HG02981 (cell line): ENCODE data around the gene RYK.

Source experiments
- ATAC-seq: cut with Tn5 transposase; IDR thresholded peaks from one replicate; pipeline ENCODE4 v1.9.1; 2021; ENCODE audit warnings: mild to moderate bottlenecking, moderate library complexity; ENCODE audit not compliant: unreplicated experiment

Gene RYK

DNA sequence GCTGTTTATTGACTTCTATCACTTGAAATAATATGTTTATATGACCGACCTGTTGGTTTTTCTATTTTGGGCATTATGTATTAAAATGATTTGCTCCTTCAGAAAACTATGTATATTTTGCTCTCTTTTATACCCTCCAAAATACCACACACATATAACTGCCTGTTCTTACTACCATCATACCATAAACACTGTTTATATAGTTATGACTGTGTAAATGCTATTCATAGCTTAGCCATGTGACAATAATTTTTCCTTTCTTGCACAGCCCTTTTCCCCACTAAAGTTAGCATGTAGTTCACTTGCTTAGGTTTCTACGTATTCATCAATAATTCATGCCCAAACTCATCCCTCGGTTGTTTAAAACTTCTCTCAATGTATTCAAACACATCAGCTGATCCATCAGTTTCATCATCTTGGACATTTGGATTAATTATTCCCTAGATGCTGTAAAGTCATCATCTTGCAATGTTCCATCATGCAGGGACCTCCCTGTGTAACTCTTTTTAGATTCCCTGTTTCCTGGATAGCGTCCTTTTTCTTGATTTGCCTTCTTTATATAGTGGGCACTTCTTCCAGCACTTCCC, 8.2 kb upstream of the RYK start:
- no peak for ATAC-seq

DNA sequence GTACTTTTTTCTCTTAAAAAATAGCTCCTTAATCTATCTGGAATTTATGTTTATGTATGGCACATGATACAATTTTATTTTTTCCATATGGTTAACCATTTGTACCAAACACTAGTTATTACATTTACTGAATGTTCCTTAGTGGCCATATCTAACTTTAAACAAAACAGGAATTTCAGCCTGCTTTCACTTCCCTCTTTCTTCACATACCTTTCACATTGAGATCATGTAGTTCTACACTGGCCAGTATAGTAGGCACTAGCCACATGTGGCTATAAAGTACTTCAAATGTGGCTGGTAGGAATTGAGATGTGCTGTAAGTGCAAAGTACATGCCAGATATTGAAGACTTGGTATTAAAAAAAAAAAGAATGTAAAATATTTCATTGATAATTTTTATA, 4.7 kb upstream of the RYK start:
- no peak for ATAC-seq

DNA sequence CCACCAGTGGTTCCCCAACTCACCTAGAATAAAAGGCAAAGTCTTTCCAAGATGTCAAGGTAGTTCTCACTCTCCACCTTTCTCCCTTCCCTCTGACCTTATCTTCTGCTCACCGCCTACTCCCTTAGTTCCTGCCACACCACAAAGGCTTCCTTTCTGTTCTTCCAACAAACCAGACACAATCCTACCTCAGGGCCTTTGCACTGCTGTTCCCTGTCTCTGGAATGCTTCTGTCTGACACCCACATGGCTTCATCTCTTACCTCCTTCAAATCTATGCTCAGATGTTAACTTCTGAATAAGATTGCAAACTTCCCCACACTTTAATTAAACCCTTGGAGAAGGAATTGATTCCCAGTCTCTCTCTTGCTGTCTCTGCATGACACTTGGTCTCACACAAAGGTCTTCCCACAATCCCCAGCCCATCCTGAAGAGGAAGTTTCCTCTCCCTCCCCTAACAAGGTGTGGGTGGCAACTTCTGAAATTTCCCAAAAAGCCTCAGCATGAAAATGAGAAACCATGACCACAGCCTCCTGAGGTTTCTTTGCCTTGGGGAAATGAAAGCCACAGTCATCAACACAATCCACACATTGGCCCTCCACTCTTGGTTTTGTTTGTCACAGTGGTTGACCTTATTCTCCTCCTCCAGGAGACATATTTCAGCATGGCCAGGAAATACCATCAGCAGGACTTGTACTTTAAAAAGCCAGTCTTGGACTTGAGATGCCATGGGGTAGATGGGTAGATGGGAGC, 3.0 kb upstream of the RYK start:
- ATAC-seq = no peak

DNA sequence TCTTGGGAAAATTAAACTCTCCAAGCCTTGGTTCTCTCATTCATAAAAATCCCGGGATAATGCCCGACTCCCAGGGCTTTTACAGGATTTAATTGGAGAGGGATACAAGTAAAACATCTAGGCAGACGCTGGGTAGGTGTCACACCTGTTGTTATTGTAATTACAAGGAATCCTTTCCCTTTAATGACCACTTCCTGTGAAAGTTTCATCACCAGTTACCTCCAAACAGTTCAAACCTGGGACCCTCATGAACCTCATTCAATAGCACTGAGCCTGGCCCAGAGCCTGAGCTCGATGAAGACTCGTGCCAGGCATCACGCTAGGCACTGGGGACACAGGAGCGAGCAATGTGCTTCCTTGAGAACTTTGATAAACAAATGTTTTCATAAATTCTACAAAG, 2.1 kb upstream of the RYK start:
- ATAC-seq = no peak

DNA sequence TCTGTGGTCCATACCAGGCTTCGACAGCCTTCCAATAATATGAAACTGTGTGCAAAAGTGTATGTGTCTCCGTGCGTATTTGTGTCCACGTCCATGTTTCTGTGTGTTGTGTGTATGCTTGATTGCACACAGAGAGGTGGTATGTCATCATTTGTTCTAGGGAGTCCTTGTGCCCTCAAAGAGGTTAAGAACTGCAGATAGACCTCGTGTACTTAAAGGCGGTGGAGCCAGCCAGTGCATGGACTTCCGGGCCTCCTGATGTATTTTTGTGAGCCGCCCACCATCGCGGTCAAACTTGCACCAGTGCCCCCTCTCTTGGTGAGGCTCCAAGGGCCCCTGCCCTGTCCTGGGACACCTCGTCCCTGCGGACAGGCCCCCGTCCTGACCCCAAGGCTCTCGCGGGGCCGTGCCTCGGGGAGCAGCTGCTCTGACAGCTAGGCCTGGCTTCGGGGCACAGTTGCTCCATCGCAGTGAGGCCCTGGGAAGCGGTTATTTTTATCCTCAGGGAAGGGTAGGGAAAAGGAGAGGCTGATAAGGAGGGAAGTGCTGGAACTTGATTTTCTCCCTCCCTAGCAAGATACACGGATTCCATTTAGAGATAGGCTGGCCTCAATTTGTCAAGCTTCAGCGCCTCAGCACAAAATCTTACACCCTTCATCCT, 1.2 kb upstream of the RYK start:
- ATAC-seq = no peak

DNA sequence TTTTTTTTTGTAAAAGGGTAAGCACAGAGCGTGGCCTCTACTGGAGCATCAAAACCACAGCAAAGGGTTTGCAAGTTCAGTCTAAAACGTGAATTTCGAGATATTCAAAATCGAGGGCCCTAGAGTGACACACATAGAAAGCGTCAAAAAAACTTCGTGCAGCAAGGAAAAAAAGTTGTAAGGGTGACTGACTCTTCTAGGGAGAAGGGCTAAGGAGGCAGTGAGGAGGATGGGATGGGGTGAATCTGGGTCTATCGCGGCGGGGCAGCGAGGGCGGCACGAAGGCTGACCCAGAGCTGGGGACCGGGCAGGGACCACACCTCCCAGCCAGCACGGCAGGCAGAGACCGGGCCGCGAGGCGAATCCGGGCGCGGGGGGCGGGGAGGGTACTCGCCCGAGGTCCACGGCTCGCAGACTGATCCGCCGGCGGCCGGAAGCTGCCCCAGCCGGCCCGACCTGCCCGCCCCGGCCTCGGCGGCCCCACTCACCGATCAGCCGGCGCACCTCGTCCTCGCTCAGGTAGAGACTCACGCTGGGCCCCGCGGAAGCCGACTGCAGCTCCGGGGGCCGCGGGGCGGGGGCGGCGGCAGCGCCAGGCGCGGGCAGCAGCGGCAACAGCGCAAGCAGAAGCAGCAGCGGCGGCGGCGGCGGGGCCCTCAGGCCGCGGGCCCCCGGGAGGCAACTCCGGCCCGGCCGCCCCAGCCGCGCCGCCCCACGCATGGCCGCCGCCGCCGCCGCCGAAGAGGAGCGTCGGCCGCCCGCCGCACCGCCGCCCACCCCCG, 533 bp downstream of the RYK start:
- ATAC-seq = peak; percentile 40

DNA sequence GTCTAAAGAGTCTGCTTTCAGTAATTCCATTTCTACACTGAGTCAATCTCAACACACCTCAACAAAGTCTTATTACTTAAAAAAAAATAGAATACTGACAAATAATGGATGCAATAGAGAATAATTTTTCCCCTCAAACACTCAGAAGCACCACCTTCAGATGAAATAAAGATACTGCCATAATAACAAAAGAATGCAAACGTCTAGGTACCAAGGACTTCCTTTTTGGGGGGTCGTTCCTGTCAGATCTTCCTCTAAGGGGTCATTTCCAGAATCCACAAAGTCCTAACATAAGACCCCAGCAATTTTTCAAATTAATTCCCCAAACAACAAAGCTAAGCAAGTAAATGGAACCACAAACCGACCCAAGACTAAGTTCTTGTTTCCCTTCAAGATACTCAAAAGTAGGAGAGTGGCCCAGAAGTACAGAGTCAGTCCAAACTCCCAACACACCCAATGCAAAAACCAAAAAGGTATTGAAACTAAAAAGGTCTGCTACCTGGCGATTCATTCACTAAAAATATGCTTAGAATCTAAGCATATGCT, 1.3 kb downstream of the RYK start:
- ATAC-seq = no peak

DNA sequence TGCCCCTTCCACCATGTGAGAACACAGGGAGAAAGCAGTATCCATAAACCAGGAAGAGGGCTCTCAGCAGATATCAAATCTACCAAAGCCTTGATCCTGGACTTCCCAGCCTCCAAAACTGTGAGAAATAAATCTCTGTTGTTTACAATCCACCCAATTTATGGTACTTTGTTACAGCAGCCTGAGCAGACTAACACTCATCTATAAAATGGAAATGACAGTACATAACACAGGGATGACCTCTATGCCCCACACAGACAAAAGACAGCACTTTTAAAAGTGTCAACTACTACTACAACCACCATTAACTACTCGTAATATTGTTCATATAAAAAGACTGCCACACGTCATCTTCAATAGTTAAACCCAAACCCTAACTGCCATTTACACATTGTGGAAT, 5.7 kb downstream of the RYK start:
- ATAC-seq = no peak

DNA sequence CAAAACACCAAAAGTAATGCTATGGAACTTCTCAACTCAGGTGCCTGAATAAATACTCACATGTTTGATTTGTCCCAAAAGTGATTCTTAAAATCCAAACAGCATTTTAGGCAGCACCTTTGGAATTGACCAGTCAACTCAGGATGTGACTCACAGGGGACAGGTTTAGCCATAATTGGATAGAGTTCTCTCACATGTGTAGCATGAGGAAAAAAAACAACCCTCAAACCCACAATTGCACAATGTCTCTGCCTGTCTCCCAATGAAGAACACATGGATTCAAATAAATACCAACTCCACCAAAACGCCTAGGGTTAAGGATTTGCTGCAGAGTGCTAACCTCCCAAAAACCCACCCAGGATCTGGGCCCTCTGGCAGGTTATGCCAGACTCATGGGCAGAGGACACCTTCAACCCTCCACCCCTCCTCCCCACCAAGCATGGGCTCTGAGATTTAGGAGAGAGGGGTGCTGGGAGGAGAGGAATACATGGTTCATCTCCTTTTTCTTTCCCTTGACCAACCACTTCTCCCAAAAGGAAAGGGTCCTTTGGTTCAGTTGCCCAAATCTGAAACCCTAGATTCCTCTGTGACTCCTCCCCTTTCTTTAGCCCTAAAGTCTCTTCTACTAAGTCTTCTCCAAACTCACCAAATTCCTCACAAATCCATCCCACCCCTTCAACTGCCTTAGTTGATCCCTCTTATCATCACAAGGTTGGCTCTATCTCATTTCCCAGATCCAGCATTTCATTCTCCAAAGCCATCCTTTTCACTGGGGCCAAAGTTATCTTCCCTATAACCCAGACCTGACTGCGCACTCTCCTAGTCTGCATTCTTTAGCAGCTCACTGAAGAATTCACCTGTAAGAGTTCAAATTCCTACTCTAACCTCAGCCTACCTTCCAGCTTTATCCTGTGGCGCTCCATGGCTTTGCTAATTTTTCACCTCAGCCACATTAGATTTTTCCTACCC, 7.7 kb downstream of the RYK start:
- no peak for ATAC-seq

DNA sequence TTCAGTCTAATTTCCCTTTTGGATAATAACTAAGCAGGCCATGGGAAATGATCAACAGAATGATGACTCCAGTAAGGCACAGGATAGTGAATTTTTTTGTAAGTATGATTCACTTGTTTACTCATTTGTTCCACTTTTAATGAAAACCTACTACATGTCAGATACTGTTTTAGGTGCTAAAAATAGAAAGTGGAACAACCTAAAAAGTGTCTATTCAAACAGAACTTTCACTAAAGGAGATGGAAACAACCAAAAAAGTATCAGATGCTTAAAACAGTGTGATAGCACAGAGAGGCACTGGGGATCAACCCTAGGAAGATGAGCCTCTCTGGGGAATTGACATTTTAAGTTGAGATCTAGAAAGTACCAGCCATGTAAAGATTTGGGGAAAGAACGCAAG, 11.1 kb downstream of the RYK start:
- peak; percentile 50 for ATAC-seq

DNA sequence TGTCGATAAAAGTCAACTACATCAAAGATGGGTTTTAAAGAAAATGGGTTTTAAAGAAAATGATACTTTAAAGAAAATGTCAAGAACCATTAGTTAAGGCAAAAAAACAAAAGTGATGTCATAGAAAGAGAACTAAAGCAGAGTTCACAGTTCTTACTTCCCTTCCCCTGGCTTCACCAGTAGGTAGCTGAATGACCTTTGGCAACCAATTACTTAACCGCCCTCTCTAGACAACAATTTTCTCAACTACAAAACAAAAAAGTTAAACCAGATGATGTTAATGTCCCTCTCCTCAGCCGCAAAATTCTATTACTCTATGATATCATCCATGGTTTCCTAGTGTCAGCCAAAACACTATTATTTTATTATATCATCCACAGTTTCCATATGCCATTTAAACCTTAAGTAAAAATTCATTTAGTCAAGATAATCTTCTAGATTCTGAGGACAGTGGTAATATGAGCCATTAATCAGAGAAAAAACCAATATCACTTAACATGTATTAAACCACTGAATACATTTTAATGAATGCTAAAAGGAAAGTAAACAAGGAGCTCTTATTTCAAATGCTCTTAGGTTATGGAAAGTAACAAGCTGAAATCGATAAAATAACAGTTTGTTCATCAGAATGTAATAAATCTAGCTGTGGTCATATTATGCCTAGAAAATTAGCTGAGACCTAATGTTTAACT, 13.1 kb downstream of the RYK start:
- ATAC-seq = no peak

DNA sequence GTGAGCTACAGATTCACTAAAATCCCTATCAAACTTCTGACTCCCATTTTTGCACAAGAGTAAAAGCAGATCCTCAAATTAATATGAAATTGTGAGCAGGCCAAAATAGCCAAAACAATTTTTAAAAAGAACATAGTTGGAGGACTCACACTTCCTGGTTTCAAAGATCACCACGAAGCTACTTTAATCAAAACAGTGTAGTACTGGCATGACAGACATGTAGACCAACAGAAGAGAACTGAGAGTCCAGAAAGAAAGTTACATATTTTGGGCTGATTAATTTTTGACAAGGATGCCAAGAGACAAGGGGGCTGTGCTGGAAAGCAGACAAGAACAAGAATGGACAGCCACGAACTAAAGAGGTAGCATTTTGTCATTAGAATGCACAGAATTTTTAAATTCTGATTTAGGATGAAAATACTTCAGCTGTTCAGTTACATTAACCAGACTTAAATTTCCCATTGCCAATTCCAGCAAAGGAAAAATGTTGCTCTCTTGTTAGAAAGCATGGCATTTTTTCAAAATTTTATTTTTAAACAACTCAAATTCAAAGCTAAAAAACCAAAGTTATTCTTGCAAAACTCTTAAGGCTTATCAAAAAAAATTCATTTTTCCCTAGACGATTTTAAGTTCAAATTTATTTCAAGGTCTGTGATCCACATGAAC, 14.0 kb downstream of the RYK start:
- ATAC-seq = peak; percentile 60

DNA sequence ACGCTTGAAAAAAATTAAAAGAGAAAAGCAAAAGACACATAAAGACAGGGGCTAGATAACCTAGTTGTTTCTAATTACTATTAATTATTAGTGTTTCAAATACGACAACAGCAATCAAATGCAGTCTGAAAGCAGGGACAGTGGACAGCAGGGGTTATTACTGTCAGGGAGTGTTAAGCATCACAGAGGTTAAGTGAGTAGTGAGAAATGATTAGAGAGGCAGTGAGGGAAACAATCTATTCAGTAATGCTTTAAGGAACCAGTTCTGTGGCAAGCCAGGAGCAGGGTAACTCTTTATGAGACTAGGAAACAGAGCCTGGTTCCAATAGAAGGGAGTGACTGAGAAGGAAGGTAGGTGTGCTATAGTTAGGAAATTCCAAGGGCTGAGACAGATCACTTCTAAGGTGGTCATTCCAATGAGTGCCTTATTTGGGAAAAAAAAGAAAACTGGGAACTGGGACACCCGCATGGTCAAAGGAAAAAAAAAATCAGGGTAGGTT, 15.0 kb downstream of the RYK start:
- ATAC-seq = no peak

DNA sequence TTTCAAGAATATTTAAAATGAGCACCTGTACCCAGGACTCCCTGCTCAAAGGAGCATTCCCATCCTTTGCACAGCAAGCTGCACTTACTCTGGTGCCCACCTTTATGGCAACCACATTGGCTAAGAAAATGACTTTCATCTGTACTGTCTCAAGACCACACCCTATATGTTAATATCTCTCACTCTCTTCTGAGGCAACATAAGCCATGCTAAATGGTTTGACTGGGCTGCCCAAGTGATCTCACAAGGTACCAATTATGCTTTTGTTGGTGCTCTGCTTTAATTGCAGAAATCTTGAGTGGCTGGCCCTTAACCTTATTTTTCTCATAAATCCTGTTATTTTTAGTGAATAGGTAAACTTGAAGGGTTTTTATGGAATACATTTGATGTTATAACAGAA, 17.7 kb downstream of the RYK start:
- ATAC-seq = no peak

DNA sequence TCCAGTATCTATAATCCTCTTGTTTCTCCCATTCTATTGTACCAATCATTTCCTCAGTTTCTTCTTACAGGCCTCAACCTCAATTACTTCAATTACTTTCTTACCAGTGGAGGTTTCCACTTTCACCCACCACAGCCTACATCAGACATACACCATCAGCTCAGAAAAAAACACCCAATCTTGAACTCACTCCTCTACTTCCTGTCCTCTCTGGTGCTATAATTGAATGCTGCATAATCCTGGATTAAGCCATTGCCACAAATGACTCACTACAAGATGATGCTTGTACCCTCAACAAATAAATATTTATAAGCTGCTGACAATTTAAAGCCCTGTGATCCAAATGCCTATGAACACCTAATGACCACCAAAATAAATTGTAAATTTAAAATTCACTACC, 18.5 kb downstream of the RYK start:
- ATAC-seq = no peak

DNA sequence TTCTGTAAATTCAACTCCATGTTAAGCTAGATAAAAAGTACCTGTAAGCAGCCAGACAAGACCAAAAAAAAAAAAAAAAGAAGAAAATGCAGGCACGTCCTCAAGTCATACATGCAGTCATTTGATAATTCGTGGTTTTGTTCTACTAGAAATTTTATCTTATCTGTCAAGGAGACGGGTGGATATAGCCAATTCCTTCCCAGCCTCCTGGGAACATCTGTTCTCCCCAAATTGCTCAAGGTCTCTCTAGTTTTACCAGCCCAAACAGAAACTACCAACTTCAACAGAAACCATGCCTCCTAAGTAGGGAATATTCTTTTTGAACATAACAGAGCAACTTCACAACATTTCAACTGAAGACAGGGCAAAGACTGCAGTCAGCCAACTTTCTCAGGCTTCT, 19.5 kb downstream of the RYK start:
- ATAC-seq = no peak

DNA sequence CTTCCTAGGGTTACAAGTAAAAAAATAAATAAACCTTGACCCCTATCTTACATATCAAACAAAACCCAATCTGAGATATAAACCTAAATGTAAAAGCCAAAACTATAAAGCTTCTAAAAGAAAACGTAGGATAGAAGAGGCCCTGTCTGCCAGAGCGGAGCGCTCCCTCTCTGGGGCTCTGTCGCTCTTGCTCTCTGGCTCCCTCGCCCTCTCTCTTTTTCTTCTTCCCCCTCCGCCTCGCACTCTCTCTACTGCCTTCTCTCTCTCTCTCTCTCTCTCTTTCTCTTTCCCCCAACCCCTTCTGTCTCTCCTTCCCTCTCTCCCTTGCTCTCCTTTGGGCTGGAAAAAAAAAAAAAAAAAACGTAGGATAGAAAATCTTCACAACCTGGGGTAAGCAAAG, 21.6 kb downstream of the RYK start:
- ATAC-seq = no peak

DNA sequence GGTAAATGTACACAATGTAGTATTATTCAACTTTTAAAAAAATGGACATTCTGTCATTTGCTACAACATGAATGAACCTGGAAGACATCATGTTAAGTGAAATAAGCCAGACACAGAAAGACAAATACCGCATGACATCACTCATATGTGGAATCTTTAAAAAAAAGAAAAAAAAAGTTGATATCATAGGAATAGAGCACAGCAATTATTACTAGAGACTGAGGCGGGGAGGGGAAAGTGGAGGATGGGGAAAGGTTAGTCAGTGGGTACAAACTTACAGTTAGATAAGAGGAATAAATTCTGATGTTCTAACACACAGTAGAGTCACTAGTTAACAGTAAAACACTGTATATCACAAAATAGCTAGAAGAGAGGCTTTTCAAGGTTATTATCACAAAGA, 22.2 kb downstream of the RYK start:
- no peak for ATAC-seq

DNA sequence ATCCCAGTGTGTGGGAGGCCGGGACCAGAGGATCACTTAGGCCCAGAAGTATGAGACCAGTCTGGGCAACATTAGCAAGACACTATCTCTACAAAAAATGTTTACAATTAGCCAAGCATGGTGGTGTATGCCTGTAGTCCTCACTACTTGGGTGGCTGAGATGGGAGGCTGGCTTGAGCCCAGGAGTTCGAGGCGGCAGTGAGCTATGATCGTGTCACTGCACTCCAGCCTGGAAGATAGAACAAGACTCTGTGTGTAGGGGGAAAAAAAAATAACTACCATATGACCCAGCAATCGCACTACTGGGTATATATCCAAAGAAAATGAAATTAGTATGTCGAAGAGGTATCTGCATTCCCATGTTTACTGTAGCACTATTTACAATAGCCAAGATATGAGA, 22.6 kb downstream of the RYK start:
- no peak for ATAC-seq
